Body of pancreas (tissue), 4 donors: ENCODE results near the gene PPP1R37.

Source experiments
- POLR2A ChIP-seq, 3 donors: fragments of 450-650 bp; IDR thresholded peaks; one replicate each; pipeline ENCODE4 v1.6.1; 2016; ENCODE audit warnings: antibody characterized with exemption in 3 of 3, mild to moderate bottlenecking in 2 of 3
- TF ChIP-seq, protein P1 (sequence below), 7 experiments: fragments of 450-650 bp in 4 of 7; fragments of 200-600 bp in 3 of 7; sonication (generic) in 3 of 7; IDR thresholded peaks; one replicate each; pipeline ENCODE4 v1.5.1; 2016 to 2019; ENCODE audit warnings: antibody characterized with exemption in 7 of 7

DNA sequence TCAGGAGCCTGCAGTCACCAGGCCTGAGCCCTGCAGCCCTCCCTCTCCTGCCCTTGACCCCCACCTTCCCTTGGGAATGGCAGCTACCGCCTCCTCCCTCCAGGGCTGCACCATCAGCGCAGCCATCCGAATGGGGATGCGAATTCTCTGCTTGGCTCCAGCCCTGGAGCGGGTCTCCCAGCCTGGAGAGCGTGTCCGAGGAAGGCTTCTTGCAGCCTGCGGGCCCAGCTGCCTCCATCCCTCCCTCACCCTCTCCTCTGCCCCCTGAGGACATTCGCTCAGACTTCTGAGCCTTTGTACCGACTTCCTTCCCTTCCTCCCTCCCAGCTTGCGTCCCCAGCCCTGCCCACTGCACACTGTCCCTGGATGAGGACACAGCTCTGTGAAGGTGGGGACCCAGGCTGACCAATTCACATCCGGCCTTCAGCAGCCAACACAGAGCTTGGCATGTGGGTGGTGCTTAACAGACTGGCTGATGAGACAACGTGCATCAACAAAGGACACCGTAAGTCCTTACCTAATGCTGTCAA is 73.8 kb downstream of the PPP1R37 start:
- TF ChIP-seq, protein P1, sequence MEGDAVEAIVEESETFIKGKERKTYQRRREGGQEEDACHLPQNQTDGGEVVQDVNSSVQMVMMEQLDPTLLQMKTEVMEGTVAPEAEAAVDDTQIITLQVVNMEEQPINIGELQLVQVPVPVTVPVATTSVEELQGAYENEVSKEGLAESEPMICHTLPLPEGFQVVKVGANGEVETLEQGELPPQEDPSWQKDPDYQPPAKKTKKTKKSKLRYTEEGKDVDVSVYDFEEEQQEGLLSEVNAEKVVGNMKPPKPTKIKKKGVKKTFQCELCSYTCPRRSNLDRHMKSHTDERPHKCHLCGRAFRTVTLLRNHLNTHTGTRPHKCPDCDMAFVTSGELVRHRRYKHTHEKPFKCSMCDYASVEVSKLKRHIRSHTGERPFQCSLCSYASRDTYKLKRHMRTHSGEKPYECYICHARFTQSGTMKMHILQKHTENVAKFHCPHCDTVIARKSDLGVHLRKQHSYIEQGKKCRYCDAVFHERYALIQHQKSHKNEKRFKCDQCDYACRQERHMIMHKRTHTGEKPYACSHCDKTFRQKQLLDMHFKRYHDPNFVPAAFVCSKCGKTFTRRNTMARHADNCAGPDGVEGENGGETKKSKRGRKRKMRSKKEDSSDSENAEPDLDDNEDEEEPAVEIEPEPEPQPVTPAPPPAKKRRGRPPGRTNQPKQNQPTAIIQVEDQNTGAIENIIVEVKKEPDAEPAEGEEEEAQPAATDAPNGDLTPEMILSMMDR (IDR thresholded peaks at IDR 0.05): no peak
- no peak for TF ChIP-seq POLR2A (IDR thresholded peaks at IDR 0.05)
